ENCODE results near the gene C17orf58. TPM values are rescaled to one million over a fixed set of nuclear protein-coding genes. Genes with fewer than 3 reads are reported as not detected.

The C17orf58 gene
- 16.6 to 19.5 TPM (median 18.6 TPM) in 5 replicates for total RNA-seq (2022; extraction: Qiagen RNA extraction)

GRCh38 chr17:67996301-67997171 lies at the start of gene C17orf58:
Gene C17orf58 (minus strand): TSS chr17:67996469. CDS start chr17:67996198, 271 bp downstream.

GRCh38 chr17:68035523-68036303 lies 39.4 kb upstream of the C17orf58 start, which contains the start of gene KPNA2:
Gene KPNA2 (plus strand): TSS chr17:68035735. CDS start chr17:68037133, 1,398 bp downstream.

Other genes with a start within 250 kb of the C17orf58 start
- gene BPTF, start 171.0 kb downstream of the C17orf58 start, total RNA-seq (2022; extraction: Qiagen RNA extraction) = 38.1 to 47.6 TPM (median 40.0 TPM) in 5 replicates
- 443 to 518 TPM (median 450 TPM) in 5 replicates for gene KPNA2, start 39.3 kb upstream of the C17orf58 start, total RNA-seq (2022; extraction: Qiagen RNA extraction)

Measured in A549 treated with AZD2906 at 1 μM for 4 hours (cell line).